Esophagus muscularis mucosa (tissue), 4 donors: ENCODE measurements around the gene DGCR2. TPM values are rescaled to one million over a fixed set of nuclear protein-coding genes. Genes with fewer than 3 reads are reported as not detected.
"Not testable (repeated sequence)": the region's sequence is repeated elsewhere in the genome, so short reads cannot be mapped to it uniquely, and the experiment has no call there.

Source experiments
- DNase-seq: peaks from one replicate; pipeline ENCODE4 v3.0.0-alpha.2; 2017; ENCODE audit errors: extremely low spot score
- H3K27ac ChIP-seq, 4 donors: fragments of 200-600 bp; sonication (generic); replicated peaks in 1 of 4; 1 replicate in 3 of 4; 2 replicates in 1 of 4; pipeline ENCODE4 v1.5.1; 2016 to 2019; ENCODE audit warnings: mild to moderate bottlenecking in 1 of 4
- H3K27me3 ChIP-seq, 4 donors: fragments of 200-600 bp; sonication (generic); one replicate each; pipeline versions ENCODE4 v1.5.1 to v1.6.0; 2016 to 2019
- H3K36me3 ChIP-seq, 4 donors: fragments of 200-600 bp; sonication (generic); one replicate each; pipeline ENCODE4 v1.5.1; 2016 to 2019
- H3K4me1 ChIP-seq, 4 donors: fragments of 200-600 bp; sonication (generic); one replicate each; pipeline ENCODE4 v1.5.1; 2016 to 2019
- H3K4me3 ChIP-seq, 4 donors: fragments of 200-600 bp; sonication (generic); 1 replicate in 2 of 4; 2 replicates in 2 of 4; pipeline ENCODE4 v1.5.1; 2016 to 2019; ENCODE audit warnings: mild to moderate bottlenecking in 4 of 4, moderate library complexity in 1 of 4
- H3K9me3 ChIP-seq, 4 donors: fragments of 200-600 bp; sonication (generic); 1 replicate in 3 of 4; 2 replicates in 1 of 4; pipeline ENCODE4 v1.5.1; 2016 to 2019
- EP300 ChIP-seq: sonication (generic); formaldehyde crosslinking; IDR thresholded peaks from one replicate; pipeline ENCODE4 v1.6.1; 2017; ENCODE audit warnings: antibody characterized with exemption
- POLR2A ChIP-seq: fragments of 450-650 bp; IDR thresholded peaks from one replicate; pipeline ENCODE4 v1.6.1; 2017; ENCODE audit warnings: antibody characterized with exemption, moderate library complexity, mild to moderate bottlenecking, low read depth
- POLR2AphosphoS5 ChIP-seq, 2 donors: sonication (generic); formaldehyde crosslinking; IDR thresholded peaks; one replicate each; pipeline ENCODE4 v1.6.1; 2017; ENCODE audit warnings: antibody characterized with exemption in 2 of 2
- WGBS: methylation state at CpG from one replicate; pipeline ENCODE4 v1.1.5; 2018; 5-methylcytosine and 5-hydroxymethylcytosine counted together
- intact Hi-C: fragments of 100-400 bp; cut with DNase I; formaldehyde crosslinking; loops from one replicate; pipeline ENCODE4 v1.15.1; 2023
- total RNA-seq, 4 donors: library from RNA; depleted of rRNA; stranded (reverse); fragments of >200 nt; gene quantifications; one replicate each; pipeline versions ENCODE4 v1.1.0 to v1.2.1, GENCODE V29; 2016
- TF ChIP-seq, protein P1 (sequence below), 3 experiments: fragments of 200-600 bp in 2 of 3; fragments of 450-650 bp in 1 of 3; sonication (generic) in 2 of 3; IDR thresholded peaks; one replicate each; pipeline ENCODE4 v1.5.1; 2017 to 2019; ENCODE audit warnings: antibody characterized with exemption in 3 of 3, mild to moderate bottlenecking in 2 of 3, moderate library complexity in 1 of 3

Gene DGCR2
- total RNA-seq, 4 donors from 2014 or later: 45.7 to 79.6 (median 65.4) TPM

DNA sequence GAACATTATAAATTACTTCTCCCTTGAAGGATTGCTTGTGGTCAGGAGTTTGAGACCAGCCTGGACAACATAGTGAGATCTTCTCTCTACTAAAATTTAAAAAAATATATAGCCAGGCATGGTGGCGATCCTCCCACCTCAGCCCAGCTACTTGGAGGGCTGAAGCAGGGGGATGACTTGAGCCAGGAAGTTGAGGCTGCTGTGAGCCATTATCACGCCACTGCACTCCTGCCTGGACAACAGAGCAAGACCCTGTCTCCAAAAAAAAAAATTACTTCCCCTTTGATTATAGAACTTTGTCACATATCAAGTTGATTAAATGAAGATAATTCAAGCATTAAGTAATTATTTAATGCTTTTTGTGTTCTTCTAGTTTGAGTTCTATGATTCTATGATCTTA lies 121.0 kb downstream of the DGCR2 start:
- no peak for DNase-seq
- TF ChIP-seq, protein P1, sequence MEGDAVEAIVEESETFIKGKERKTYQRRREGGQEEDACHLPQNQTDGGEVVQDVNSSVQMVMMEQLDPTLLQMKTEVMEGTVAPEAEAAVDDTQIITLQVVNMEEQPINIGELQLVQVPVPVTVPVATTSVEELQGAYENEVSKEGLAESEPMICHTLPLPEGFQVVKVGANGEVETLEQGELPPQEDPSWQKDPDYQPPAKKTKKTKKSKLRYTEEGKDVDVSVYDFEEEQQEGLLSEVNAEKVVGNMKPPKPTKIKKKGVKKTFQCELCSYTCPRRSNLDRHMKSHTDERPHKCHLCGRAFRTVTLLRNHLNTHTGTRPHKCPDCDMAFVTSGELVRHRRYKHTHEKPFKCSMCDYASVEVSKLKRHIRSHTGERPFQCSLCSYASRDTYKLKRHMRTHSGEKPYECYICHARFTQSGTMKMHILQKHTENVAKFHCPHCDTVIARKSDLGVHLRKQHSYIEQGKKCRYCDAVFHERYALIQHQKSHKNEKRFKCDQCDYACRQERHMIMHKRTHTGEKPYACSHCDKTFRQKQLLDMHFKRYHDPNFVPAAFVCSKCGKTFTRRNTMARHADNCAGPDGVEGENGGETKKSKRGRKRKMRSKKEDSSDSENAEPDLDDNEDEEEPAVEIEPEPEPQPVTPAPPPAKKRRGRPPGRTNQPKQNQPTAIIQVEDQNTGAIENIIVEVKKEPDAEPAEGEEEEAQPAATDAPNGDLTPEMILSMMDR (IDR thresholded peaks at IDR 0.05): no peak
- TF ChIP-seq POLR2A: no peak
- TF ChIP-seq EP300: no peak
- no peak for TF ChIP-seq POLR2AphosphoS5 (IDR thresholded peaks at IDR 0.05)
- intact Hi-C loops: no loop called here
- Histone ChIP-seq H3K4me1 (no peaks in the 10 kb centered on the region), H3K27ac (no peak overlapping the region), H3K27me3 (peaks cover 0 to 73% (median 0%) of the 10 kb centered on the region in 4 donors), H3K4me3 (no peak overlapping the region), H3K36me3 (no peaks in the 10 kb centered on the region), H3K9me3 (no peaks in the 10 kb centered on the region)
- WGBS: 74% methylated on average over 2 of the region's 2 CpGs

DNA sequence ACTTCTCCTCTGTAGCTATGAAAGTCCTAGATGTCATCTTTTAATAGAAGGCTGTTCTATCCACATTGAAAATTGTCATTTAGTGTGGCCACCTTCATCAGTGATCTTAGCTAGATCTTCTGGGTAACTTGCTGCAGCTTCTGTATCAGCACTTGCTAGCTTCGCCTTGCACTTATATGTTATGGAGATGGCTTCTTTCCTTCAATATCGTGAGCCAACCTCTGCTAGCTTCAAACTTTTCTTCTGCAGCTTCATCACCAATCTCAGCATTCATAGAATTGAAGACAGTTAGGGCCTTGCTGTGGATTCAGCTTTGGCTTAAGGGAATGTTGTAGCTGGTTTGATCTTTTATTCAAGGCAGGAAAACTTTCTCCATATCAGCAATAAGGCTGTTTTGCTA lies 122.1 kb downstream of the DGCR2 start:
- H3K9me3 ChIP-seq, H3K27ac ChIP-seq, DNase-seq, intact Hi-C loops, H3K4me3 ChIP-seq, H3K36me3 ChIP-seq, H3K4me1 ChIP-seq: not testable (repeated sequence)
- WGBS: 80% methylated on average over 2 of the region's 2 CpGs
- peaks cover 0 to 79% (median 0%) of the 10 kb centered on the region in 4 donors for H3K27me3 ChIP-seq

DNA sequence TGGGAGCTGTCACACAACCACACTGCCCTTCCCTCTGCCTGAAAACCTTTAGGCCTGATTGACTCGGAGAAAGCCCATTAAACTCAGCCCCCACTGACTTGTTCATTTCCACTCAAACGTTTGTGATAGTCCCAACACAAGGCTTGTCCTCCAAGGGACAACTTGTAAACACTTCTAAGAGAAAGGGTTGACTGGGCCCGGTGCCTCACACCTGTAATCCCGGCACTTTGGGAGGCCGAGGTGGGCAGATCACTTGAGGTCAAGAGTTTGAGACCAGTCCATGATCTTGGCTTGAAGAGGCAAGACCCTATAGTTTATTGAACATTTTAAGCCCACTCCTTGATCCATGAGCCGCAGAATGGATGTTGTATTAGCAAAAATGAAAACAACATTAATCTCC lies 122.8 kb downstream of the DGCR2 start:
- H3K4me1 ChIP-seq: no peaks in the 10 kb centered on the region
- 67% methylated on average over 6 of the region's 6 CpGs for WGBS
- TF ChIP-seq POLR2AphosphoS5 (IDR thresholded peaks at IDR 0.05) (no peak), EP300 (no peak), POLR2A (no peak)
- TF ChIP-seq, protein P1 (IDR thresholded peaks at IDR 0.05): no peak
- no peak overlapping the region for H3K27ac ChIP-seq
- H3K27me3 ChIP-seq: peaks cover 0 to 79% (median 0%) of the 10 kb centered on the region in 4 donors
- no peak overlapping the region for H3K4me3 ChIP-seq
- DNase-seq: no peak
- intact Hi-C loops: no loop called here
- H3K36me3 ChIP-seq: no peaks in the 10 kb centered on the region
- H3K9me3 ChIP-seq: no peaks in the 10 kb centered on the region

DNA sequence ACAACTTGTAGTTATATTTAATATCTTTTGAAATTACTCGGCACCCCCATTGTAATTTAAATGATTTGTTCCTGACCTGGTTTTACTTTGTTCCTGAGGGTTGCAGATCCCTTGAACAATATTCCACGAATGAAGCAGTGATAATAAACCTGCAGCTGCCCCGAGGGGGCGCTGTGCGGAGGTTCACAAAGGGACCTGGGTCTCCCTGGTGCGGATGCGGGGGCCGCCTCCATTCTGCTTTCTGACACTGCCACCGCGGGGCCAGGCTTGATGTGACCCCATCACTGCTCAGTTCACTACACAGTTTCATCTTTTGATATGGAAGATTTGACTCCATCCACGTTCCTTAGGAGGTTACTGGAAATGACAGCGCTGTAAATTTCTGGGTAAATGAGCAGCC lies 123.2 kb downstream of the DGCR2 start:
- no peak for DNase-seq
- Histone ChIP-seq H3K27ac (no peak overlapping the region), H3K36me3 (no peaks in the 10 kb centered on the region), H3K9me3 (no peaks in the 10 kb centered on the region), H3K4me1 (no peaks in the 10 kb centered on the region), H3K4me3 (no peak overlapping the region), H3K27me3 (peaks cover 0 to 79% (median under 1%) of the 10 kb centered on the region in 4 donors)
- 16% methylated on average over 12 of the region's 12 CpGs for WGBS
- intact Hi-C loops: no loop called here
- TF ChIP-seq, protein P1 (IDR thresholded peaks at IDR 0.05): no peak
- TF ChIP-seq POLR2A (no peak), POLR2AphosphoS5 (IDR thresholded peaks at IDR 0.05) (no peak), EP300 (no peak)

DNA sequence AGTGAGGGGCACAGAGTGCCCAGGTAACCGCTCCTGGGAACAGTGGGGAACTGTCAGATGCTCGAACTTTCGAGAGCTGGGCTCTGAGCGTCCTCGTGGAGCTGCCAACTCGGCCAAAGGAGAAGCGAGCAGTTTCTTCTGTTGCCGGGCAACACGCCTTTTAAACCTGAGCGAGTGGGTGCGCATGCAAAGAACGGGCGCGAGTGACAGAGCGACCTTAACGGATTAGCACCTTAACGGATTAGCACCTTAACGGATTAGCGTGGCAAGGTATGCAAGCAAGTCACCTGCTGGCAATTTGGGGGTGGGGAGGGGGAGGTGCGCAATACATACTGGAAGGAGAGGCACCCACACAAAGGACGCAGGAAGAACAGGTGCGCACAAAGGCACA lies 124.3 kb downstream of the DGCR2 start:
- H3K9me3 ChIP-seq: no peaks in the 10 kb centered on the region
- TF ChIP-seq, protein P1 (IDR thresholded peaks at IDR 0.05): no peak
- TF ChIP-seq EP300 (no peak), POLR2A (no peak), POLR2AphosphoS5 (IDR thresholded peaks at IDR 0.05) (no peak)
- H3K4me3 ChIP-seq: no peak overlapping the region
- no peak overlapping the region for H3K27ac ChIP-seq
- H3K27me3 ChIP-seq: peaks cover 0 to 83% (median 2%) of the 10 kb centered on the region in 4 donors
- 24% methylated on average over 17 of the region's 22 CpGs for WGBS
- intact Hi-C loops: no loop called here
- H3K36me3 ChIP-seq: no peaks in the 10 kb centered on the region
- no peaks in the 10 kb centered on the region for H3K4me1 ChIP-seq
- DNase-seq: no peak
